Ectodermal cell (in vitro differentiated cells): ENCODE results near the gene ZP1. TPM values are rescaled to one million over a fixed set of nuclear protein-coding genes. Genes with fewer than 3 reads are reported as not detected.
"Not testable (repeated sequence)": the region's sequence is repeated elsewhere in the genome, so short reads cannot be mapped to it uniquely, and the experiment has no call there.

Experiments
- H3K27ac ChIP-seq: 2 replicates; pipeline ENCODE4 v1.7.0; 2013; ENCODE audit warnings: mild to moderate bottlenecking, low read depth, low read length; ENCODE audit not compliant: insufficient read depth, poor library complexity, severe bottlenecking
- H3K27me3 ChIP-seq: 2 replicates; pipeline ENCODE4 v1.7.0; 2013; ENCODE audit warnings: mild to moderate bottlenecking, low read length; ENCODE audit not compliant: insufficient read depth, control insufficient read depth, poor library complexity, severe bottlenecking
- H3K36me3 ChIP-seq: one replicate; pipeline ENCODE4 v1.7.0; 2013; ENCODE audit warnings: low read length; ENCODE audit not compliant: control insufficient read depth, insufficient read depth
- H3K4me1 ChIP-seq: one replicate; pipeline ENCODE4 v1.7.0; 2013; ENCODE audit warnings: low read length; ENCODE audit not compliant: control insufficient read depth, insufficient read depth
- H3K4me3 ChIP-seq: 2 replicates; pipeline ENCODE4 v1.7.0; 2013; ENCODE audit warnings: low read depth, low read length, control low read depth; ENCODE audit not compliant: insufficient read depth
- H3K9me3 ChIP-seq: 2 replicates; pipeline ENCODE4 v1.7.0; 2013; ENCODE audit warnings: mild to moderate bottlenecking, low read length, moderate library complexity; ENCODE audit not compliant: control insufficient read depth
- WGBS, 2 experiments: methylation state at CpG; one replicate each; pipeline ENCODE4 v1.1.7; 2013; ENCODE audit warnings: missing lambda C conversion rate in 2 of 2; 5-methylcytosine and 5-hydroxymethylcytosine counted together
- polyA plus RNA-seq, 4 experiments: library from polyadenylated mRNA; stranded (reverse); fragments of 50-300 nt; gene quantifications; one replicate each; pipeline ENCODE4 v1.2.3, GENCODE V29; 2013

ZP1 gene
- not detected for polyA plus RNA-seq (2013, experiment 1 of 4)
- polyA plus RNA-seq (2013, experiment 2 of 4), result not detected
- not detected for polyA plus RNA-seq (2013, experiment 3 of 4)
- not detected for polyA plus RNA-seq (2013, experiment 4 of 4)

- Histone ChIP-seq H3K4me3 (no peak within 1 kb of the TSS), H3K4me1 (no peaks in the 10 kb centered on the region), H3K27ac (no peak within 1 kb of the TSS), H3K36me3 (no peaks in the 10 kb centered on the region), H3K9me3 (no peaks in the 10 kb centered on the region), H3K27me3 (no peaks in the 10 kb centered on the region)
- 84 to 85% methylated on average over 13 of the region's 13 CpGs for WGBS, 2 experiments
These were observed at the start of gene ZP1 for GRCh38 chr11:60866911-60867870. TSS of gene ZP1 (plus strand) at chr11:60867542. CDS start at chr11:60867562, 20 bp downstream.

- Histone ChIP-seq H3K4me3 (no peak overlapping the region), H3K27ac (no peak overlapping the region), H3K27me3 (no peaks in the 10 kb centered on the region), H3K4me1 (no peaks in the 10 kb centered on the region), H3K36me3 (no peaks in the 10 kb centered on the region), H3K9me3 (no peaks in the 10 kb centered on the region)
- 85 to 88% methylated on average over 4 of the region's 4 CpGs for WGBS, 2 experiments
These were observed 49.3 kb upstream of the ZP1 start for GRCh38 chr11:60818057-60818456.

GRCh38 chr11:60821827-60822599 is 45.3 kb upstream of the ZP1 start:
- Histone ChIP-seq H3K36me3 (no peaks in the 10 kb centered on the region), H3K27me3 (no peaks in the 10 kb centered on the region), H3K4me1 (no peaks in the 10 kb centered on the region), H3K9me3 (no peaks in the 10 kb centered on the region), H3K4me3 (no peak overlapping the region), H3K27ac (no peak overlapping the region)
- WGBS, 2 experiments, result 89 to 90% methylated on average over 15 of the region's 15 CpGs

- not testable (repeated sequence) for H3K9me3 ChIP-seq, H3K36me3 ChIP-seq, H3K4me3 ChIP-seq, H3K27me3 ChIP-seq, H3K4me1 ChIP-seq, H3K27ac ChIP-seq
- 92 to 94% methylated on average over 5 of the region's 5 CpGs for WGBS, 2 experiments
These were observed 43.5 kb upstream of the ZP1 start for GRCh38 chr11:60823745-60824306.

- no peaks in the 10 kb centered on the region for H3K9me3 ChIP-seq
- no peaks in the 10 kb centered on the region for H3K4me1 ChIP-seq
- H3K27me3 ChIP-seq, result no peaks in the 10 kb centered on the region
- 90 to 91% methylated on average over 5 of the region's 5 CpGs for WGBS, 2 experiments
- no peaks in the 10 kb centered on the region for H3K36me3 ChIP-seq
- H3K4me3 ChIP-seq, result no peak overlapping the region
- no peak overlapping the region for H3K27ac ChIP-seq
These were observed 42.2 kb upstream of the ZP1 start for GRCh38 chr11:60825118-60825517.

GRCh38 chr11:60825790-60826189 is 41.6 kb upstream of the ZP1 start:
- no peak overlapping the region for H3K27ac ChIP-seq
- no peaks in the 10 kb centered on the region for H3K4me1 ChIP-seq
- H3K36me3 ChIP-seq, result no peaks in the 10 kb centered on the region
- 85% methylated on average over 6 of the region's 6 CpGs for WGBS, 2 experiments
- no peaks in the 10 kb centered on the region for H3K27me3 ChIP-seq
- no peak overlapping the region for H3K4me3 ChIP-seq
- H3K9me3 ChIP-seq, result no peaks in the 10 kb centered on the region

GRCh38 chr11:60830478-60831142 is 36.7 kb upstream of the ZP1 start:
- Histone ChIP-seq H3K9me3 (no peaks in the 10 kb centered on the region), H3K4me3 (no peak overlapping the region), H3K36me3 (no peaks in the 10 kb centered on the region), H3K27ac (no peak overlapping the region), H3K27me3 (peaks cover 24% of the 10 kb centered on the region), H3K4me1 (no peaks in the 10 kb centered on the region)
- 55 to 58% methylated on average over 10 of the region's 10 CpGs for WGBS, 2 experiments

- Histone ChIP-seq H3K9me3 (no peaks in the 10 kb centered on the region), H3K36me3 (no peaks in the 10 kb centered on the region), H3K27me3 (peaks cover 26% of the 10 kb centered on the region), H3K27ac (no peak overlapping the region), H3K4me1 (no peaks in the 10 kb centered on the region), H3K4me3 (no peak overlapping the region)
- WGBS, 2 experiments, result 23 to 25% methylated on average over 8 of the region's 8 CpGs
These were observed 36.2 kb upstream of the ZP1 start for GRCh38 chr11:60831143-60831500.

- H3K4me3 ChIP-seq, result no peak overlapping the region
- H3K27me3 ChIP-seq, result peaks cover 26% of the 10 kb centered on the region
- no peaks in the 10 kb centered on the region for H3K9me3 ChIP-seq
- WGBS, 2 experiments, result 70 to 73% methylated on average over 7 of the region's 7 CpGs
- H3K27ac ChIP-seq, result no peak overlapping the region
- no peaks in the 10 kb centered on the region for H3K36me3 ChIP-seq
- no peaks in the 10 kb centered on the region for H3K4me1 ChIP-seq
These were observed 35.8 kb upstream of the ZP1 start for GRCh38 chr11:60831501-60832079.
